Fibroblast of mammary gland (primary cell): Measurements from ENCODE around the gene KATNAL1.

ENCODE experiments used
- DNase-seq: peaks from one replicate; pipeline ENCODE4 v3.0.0-alpha.2; 2010; ENCODE audit warnings: low read depth
- H3K4me3 ChIP-seq: 2 replicates; pipeline ENCODE4 v1.5.1; 2011; ENCODE audit warnings: low read depth, mild to moderate bottlenecking, low read length, moderate library complexity; ENCODE audit not compliant: control insufficient read depth
- TF ChIP-seq, protein P1 (sequence below): conservative IDR thresholded peaks from 2 replicates; pipeline ENCODE4 v1.5.1; 2011; ENCODE audit warnings: low read depth, low read length, inconsistent platforms; ENCODE audit not compliant: control insufficient read depth, insufficient read depth

The KATNAL1 gene

DNA sequence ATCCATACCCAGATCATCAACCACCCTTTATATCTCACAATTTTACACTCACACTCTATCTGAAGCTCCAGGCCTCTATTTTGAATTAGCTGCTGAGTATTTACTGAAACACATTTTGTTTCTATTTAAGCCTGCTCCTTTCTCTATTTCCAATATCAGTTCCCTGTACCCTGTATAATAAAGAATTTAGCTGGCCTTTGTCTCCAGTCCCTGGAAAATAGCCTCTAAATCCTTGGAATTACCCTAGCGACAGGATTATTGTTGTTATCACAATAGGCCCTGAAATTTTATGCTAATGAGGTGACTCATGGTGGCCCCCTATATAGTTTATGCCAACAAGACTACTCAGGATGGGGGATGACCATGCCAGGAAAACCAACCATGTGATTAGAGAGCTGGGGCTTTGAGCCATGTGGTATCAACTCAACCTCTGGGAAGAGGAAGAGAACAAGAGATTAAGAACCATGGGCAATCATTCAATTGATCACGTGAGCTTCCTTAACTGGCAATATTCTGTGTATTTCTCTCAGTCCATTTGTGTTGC lies 72.7 kb downstream of the KATNAL1 start:
- DNase-seq: no peak
- H3K4me3 ChIP-seq: no peak overlapping the region
- TF ChIP-seq, protein P1, sequence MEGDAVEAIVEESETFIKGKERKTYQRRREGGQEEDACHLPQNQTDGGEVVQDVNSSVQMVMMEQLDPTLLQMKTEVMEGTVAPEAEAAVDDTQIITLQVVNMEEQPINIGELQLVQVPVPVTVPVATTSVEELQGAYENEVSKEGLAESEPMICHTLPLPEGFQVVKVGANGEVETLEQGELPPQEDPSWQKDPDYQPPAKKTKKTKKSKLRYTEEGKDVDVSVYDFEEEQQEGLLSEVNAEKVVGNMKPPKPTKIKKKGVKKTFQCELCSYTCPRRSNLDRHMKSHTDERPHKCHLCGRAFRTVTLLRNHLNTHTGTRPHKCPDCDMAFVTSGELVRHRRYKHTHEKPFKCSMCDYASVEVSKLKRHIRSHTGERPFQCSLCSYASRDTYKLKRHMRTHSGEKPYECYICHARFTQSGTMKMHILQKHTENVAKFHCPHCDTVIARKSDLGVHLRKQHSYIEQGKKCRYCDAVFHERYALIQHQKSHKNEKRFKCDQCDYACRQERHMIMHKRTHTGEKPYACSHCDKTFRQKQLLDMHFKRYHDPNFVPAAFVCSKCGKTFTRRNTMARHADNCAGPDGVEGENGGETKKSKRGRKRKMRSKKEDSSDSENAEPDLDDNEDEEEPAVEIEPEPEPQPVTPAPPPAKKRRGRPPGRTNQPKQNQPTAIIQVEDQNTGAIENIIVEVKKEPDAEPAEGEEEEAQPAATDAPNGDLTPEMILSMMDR: no peak

DNA sequence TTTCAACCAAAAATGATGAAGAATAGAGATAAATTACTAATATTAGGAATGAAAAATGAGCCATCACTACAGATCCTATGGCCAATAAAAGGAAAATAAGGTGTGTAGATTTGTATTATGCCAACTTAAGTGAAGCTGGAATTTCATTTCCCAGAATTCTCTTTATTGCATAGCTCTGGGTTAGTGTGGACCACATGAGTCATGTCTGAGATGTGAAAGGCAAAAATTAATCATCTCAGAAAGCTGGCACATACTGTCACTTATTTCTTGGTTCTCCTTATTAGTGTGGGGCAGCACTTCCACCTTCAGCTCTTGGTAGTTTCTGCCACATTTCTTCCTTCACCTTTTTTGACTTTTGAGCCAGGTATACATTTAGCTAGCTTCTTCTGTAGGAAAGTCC lies 82.6 kb downstream of the KATNAL1 start:
- no peak overlapping the region for H3K4me3 ChIP-seq
- DNase-seq: peak; percentile 44
- TF ChIP-seq, protein P1: no peak

DNA sequence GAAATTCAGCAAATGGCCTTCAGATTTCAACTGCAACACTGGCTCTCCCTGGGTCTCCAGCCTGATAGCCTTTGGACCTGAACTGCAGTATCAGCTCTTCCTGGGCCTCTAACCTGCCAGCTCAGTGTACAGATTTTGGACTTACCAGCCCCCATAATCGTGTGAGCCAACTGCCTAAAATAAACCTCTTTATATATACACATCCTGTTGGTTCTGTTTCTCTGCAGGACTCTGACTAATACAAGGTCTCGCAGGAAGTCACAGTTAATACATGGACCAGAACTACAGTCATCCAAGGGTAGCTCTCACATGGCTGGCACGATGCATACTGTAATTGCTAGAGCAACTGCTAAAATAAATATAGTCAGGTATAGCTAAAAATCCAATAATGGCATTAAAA lies 85.1 kb downstream of the KATNAL1 start:
- TF ChIP-seq, protein P1: no peak
- peak; percentile 28 for DNase-seq

DNA sequence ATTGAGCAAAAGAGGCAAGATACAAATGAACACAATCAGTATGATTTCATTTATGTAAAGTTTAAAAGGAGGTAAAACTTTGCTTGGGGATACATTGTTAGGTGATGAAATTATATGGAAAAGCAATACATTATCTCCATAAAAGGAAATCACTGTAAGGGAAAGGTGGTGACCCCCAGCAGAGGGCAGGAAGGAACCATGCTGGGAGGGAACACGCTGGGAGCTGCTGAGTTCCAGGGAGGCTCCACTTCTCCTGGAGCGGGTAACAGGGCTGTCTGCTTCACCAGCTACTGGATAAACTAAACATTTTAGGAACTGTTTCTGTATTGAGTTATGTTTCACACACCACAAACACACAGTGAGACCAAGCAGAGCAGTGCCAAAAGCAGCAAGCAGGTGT lies 91.2 kb downstream of the KATNAL1 start:
- no peak overlapping the region for H3K4me3 ChIP-seq
- no peak for DNase-seq

More for the DNA sequence above, 85.1 kb downstream of the KATNAL1 start:
- no peak overlapping the region for H3K4me3 ChIP-seq

DNA sequence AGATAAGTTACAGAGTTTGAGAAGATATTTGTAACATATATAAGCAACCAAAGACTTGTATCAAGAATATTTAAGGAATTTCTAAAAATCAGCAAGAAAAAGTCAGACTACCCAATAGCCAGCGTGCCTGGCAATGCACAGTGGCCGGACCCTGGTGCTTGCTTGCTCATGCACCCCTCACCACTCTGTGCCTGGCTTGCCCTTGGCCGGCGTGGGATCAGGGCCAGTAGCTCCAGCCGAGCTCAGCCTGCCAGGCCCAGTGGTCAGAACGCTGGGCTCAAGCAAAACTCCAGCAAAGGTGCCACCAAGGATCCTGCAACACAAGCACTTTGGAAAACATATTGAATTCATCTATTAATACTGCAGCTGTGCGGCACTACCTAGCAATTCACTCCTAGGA lies 95.1 kb downstream of the KATNAL1 start:
- TF ChIP-seq, protein P1: no peak

More for the DNA sequence above, 91.2 kb downstream of the KATNAL1 start:
- TF ChIP-seq, protein P1: no peak

DNA sequence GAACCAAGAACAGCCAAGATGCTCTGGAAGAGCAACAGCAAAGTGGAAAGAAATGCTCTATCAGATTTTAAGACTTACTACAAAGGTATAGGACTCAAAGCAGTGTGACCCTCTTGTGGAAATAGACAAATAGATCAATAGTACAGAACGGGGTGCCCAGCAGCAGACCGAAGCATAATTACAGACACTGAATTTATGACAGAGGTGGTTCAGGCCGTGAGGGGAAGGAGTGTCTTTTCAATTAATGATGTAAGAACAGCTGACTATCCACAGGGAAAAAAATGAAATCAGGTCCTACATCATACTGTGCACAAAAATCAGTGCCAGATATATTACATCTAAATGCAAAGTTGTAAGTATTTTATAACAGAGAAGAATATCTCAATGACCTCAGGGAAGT lies 95.6 kb downstream of the KATNAL1 start:
- no peak for DNase-seq

More for the DNA sequence above, 95.1 kb downstream of the KATNAL1 start:
- DNase-seq: no peak
- H3K4me3 ChIP-seq: no peak overlapping the region

More for the DNA sequence above, 95.6 kb downstream of the KATNAL1 start:
- TF ChIP-seq, protein P1: no peak
- no peak overlapping the region for H3K4me3 ChIP-seq
